Psoas muscle (tissue), 8 donors: ENCODE results near the gene GPR176. TPM values are rescaled to one million over a fixed set of nuclear protein-coding genes. Genes with fewer than 3 reads are reported as not detected.

Source experiments
- ATAC-seq, 4 donors: fragments of 200-7000 bp; cut with Tn5 transposase; one replicate each; pipeline ENCODE4 v1.9.1; 2020; ENCODE audit warnings: moderate library complexity in 3 of 4, mild to moderate bottlenecking in 2 of 4
- DNase-seq, 2 donors: peaks; one replicate each; pipeline ENCODE4 v3.0.0-alpha.2; 2020
- H3K27ac ChIP-seq: fragments of 200-600 bp; one replicate; pipeline ENCODE4 v1.8.0; 2022
- H3K27me3 ChIP-seq, 3 donors: fragments of 200-600 bp in 1 of 3; one replicate each; pipeline versions ENCODE4 v1.6.1 to v1.8.0; 2013 to 2022; ENCODE audit warnings: low read length in 2 of 3, mild to moderate bottlenecking in 2 of 3, moderate library complexity in 1 of 3; ENCODE audit not compliant: insufficient read depth in 3 of 3
- H3K36me3 ChIP-seq, 2 donors: fragments of 200-600 bp in 1 of 2; one replicate each; pipeline versions ENCODE4 v1.6.1 to v1.8.0; 2013 to 2022; ENCODE audit warnings: low read depth in 1 of 2, mild to moderate bottlenecking in 1 of 2, moderate library complexity in 1 of 2; ENCODE audit not compliant: insufficient read depth in 1 of 2
- H3K4me1 ChIP-seq: fragments of 200-600 bp; one replicate; pipeline ENCODE4 v1.8.0; 2022
- H3K4me3 ChIP-seq: fragments of 200-600 bp; one replicate; pipeline ENCODE4 v1.8.0; 2022; ENCODE audit warnings: mild to moderate bottlenecking
- H3K9me3 ChIP-seq: fragments of 200-600 bp; one replicate; pipeline ENCODE4 v1.8.0; 2022
- CTCF ChIP-seq: fragments of 200-600 bp; IDR thresholded peaks from one replicate; pipeline ENCODE4 v1.8.0; 2022; ENCODE audit warnings: antibody characterized with exemption
- WGBS, 3 donors: extraction: QIAGEN DNeasy Blood & Tissue Kit; methylation state at CpG; one replicate each; pipeline versions ENCODE4 v1.1.6 to v1.1.7; 2013; 5-methylcytosine and 5-hydroxymethylcytosine counted together
- intact Hi-C, 2 donors: fragments of 100-400 bp; cut with DNase I; formaldehyde crosslinking; loops; one replicate each; pipeline versions ENCODE4 v1.11.0 to v1.14.2; 2022
- polyA plus RNA-seq, 3 donors: library from polyadenylated mRNA; stranded (reverse); fragments of 200-250 nt; gene quantifications; one replicate each; pipeline ENCODE4 v1.2.3, GENCODE V29; 2013
- total RNA-seq, 4 donors: library from RNA; stranded (reverse); fragmentation: NEBNext Ultra II Directional in 2 of 4; extraction: Animal tissue kit (Norgen Biotek cat#: 25700) in 2 of 4; gene quantifications; one replicate each; pipeline versions ENCODE4 v1.2.1 to v1.2.4, GENCODE V29; 2021 to 2023
- donor health status: healthy with polysubstance abuse.
- donor health status: DM: no; HTN: no; CAD: no; lungs with moderate emphysema.
- donor health status: Bipolar disorder and iron deficiency.
- donor health status: healthy.
- donor health status: DM: yes; HTN: yes; CAD: no.
- donor health status: DM: no; HTN: no; CAD: no.
- donor health status: DM: no; HTN: no; CAD: no.
- donor health status: DM: yes; HTN: yes; CAD: no.

GPR176 gene
- total and polyA plus RNA-seq, 7 donors = 0.30 to 1.3 (median 0.83) TPM

GRCh38 chr15:39963786-39964185 lies 43.7 kb upstream of the GPR176 start:
- Histone ChIP-seq H3K27ac (no peak overlapping the region), H3K9me3 (no peaks in the 10 kb centered on the region), H3K4me1 (no peaks in the 10 kb centered on the region), H3K4me3 (no peak overlapping the region), H3K36me3 (peaks cover 5 to 92% of the 10 kb centered on the region in 2 donors), H3K27me3 (no peaks in the 10 kb centered on the region)
- ATAC-seq (no peak), DNase-seq (no peak)
- no peak for TF ChIP-seq CTCF
- intact Hi-C loops = no loop called here
- 82 to 85% (median 85%) methylated on average over 2 of the region's 2 CpGs for WGBS, 3 donors

DNA sequence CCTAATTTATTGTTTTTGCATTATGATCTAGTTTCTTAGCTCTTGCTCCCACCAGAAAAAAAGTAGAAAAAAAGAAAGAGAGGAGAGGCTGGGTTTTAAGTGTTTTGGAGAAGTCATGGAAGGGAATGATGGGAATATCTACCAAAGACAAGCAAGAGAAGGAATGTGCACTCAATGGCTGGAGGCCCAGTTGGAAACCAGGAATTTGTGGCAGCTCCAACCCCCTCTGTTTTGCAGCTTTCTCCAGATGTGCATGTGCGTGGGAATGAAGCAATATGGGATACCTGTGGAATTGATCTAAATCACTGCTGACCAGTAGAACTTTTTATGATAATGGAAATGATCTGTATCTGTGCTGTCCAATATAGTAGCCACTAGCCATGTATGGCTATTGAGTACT lies 41.0 kb upstream of the GPR176 start:
- no peaks in the 10 kb centered on the region for H3K4me1 ChIP-seq
- intact Hi-C loops = no loop called here
- no peak for DNase-seq
- no peaks in the 10 kb centered on the region for H3K9me3 ChIP-seq
- no peak for TF ChIP-seq CTCF
- H3K27ac ChIP-seq = no peak overlapping the region
- ATAC-seq = no peak
- no peak overlapping the region for H3K4me3 ChIP-seq
- WGBS, 3 donors = 67 to 80% (median 77%) methylated on average over 1 of the region's 1 CpG
- peaks cover 6 to 92% of the 10 kb centered on the region in 2 donors for H3K36me3 ChIP-seq
- H3K27me3 ChIP-seq = no peaks in the 10 kb centered on the region

DNA sequence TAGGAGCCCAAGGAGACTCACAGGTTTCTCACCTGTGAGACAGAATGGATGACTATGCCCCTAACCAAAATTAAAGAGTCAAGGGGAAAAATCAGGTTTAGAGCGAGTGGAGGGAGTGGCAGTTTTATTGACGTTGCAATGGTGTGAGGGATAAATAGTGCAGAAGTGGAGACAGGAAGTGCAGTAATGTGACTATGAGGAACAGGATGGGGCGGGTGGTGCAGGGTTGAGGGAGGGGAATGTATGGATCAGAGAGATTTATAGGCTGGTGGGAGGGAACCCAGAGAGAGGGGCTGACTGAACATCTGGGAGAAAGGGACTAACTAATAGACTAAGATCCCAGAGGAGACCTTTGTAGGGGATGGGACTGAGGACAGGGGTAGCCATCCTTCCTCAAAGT lies 40.3 kb upstream of the GPR176 start:
- Histone ChIP-seq H3K27me3 (no peaks in the 10 kb centered on the region), H3K4me1 (no peaks in the 10 kb centered on the region), H3K4me3 (no peak overlapping the region), H3K27ac (no peak overlapping the region), H3K36me3 (peaks cover 6 to 92% of the 10 kb centered on the region in 2 donors), H3K9me3 (no peaks in the 10 kb centered on the region)
- 82 to 89% (median 88%) methylated on average over 3 of the region's 3 CpGs for WGBS, 3 donors
- ATAC-seq = no peak
- TF ChIP-seq CTCF = no peak
- DNase-seq = no peak
- intact Hi-C loops = no loop called here

DNA sequence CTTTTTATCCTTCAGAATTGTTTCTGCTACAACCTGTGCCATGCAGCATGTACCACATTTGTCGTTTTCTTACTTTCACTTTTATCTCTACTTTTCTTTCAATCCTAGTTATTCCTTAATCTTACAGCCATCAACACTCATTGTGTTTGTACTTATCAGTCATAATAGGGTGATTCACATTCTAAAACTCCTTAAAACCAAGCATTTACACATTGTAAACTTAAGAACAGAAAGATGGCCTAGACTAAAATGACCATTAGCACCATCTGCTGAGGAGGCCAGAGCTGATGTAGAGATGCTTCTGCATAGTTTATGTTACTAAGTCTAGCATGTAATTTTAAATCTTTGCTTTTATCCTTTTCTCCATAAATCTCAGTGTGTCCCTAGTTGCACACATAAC lies 39.3 kb upstream of the GPR176 start:
- Histone ChIP-seq H3K4me3 (no peak overlapping the region), H3K27ac (no peak overlapping the region), H3K27me3 (no peaks in the 10 kb centered on the region), H3K36me3 (peaks cover 6 to 94% of the 10 kb centered on the region in 2 donors), H3K4me1 (no peaks in the 10 kb centered on the region), H3K9me3 (no peaks in the 10 kb centered on the region)
- no peak for TF ChIP-seq CTCF
- WGBS, 3 donors = 89 to 100% (median 93%) methylated on average over 1 of the region's 1 CpG
- ATAC-seq (no peak), DNase-seq (no peak)
- intact Hi-C loops = no loop called here

GRCh38 chr15:39957481-39957880 lies 37.4 kb upstream of the GPR176 start:
- H3K27ac ChIP-seq = no peak overlapping the region
- intact Hi-C loops = no loop called here
- no peaks in the 10 kb centered on the region for H3K4me1 ChIP-seq
- 78 to 87% (median 79%) methylated on average over 1 of the region's 1 CpG for WGBS, 3 donors
- TF ChIP-seq CTCF = no peak
- ATAC-seq (no peak), DNase-seq (no peak)
- H3K27me3 ChIP-seq = no peaks in the 10 kb centered on the region
- H3K4me3 ChIP-seq = no peak overlapping the region
- no peaks in the 10 kb centered on the region for H3K9me3 ChIP-seq
- peaks cover 6 to 94% of the 10 kb centered on the region in 2 donors for H3K36me3 ChIP-seq
